Measurements from ENCODE around the gene OSBPL10. TPM values are rescaled to one million over a fixed set of nuclear protein-coding genes. Genes with fewer than 3 reads are reported as not detected.

OSBPL10 gene
- total and polyA plus RNA-seq, 8 donors: 26.6 to 42.6 (median 38.6) TPM

GRCh38 chr3:31709005-31709404, 272.1 kb downstream of the OSBPL10 start:
- no peak overlapping the region for H3K4me3 ChIP-seq
- no peaks in the 10 kb centered on the region for H3K9me3 ChIP-seq
- H3K27me3 ChIP-seq: no peaks in the 10 kb centered on the region
- no peaks in the 10 kb centered on the region for H3K36me3 ChIP-seq
- no peak overlapping the region for H3K27ac ChIP-seq
- DNase-seq: no peak
- no peak for TF ChIP-seq CTCF (IDR thresholded peaks at IDR 0.05)
- ATAC-seq: no peak
- H3K4me1 ChIP-seq: no peaks in the 10 kb centered on the region
- intact Hi-C loops (cut with DNase I): no loop called here

DNA sequence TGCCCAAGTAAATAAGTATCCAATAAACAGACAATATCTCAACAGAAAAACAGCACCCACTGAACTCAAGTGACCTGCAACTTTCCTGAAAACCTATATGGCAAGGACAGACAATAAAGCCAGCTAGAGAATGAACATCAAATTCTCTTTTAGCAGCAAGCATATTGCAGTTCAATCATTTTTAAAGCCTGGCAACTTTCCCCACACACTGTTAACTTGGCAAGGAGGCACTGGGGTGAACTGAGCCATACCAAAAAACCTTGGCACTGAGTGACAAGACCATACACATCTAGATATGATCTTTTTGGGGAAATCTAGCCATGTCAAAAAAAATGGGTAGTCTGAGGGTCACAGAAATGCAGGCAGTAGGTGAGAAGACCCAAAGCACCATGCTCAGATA, 273.8 kb downstream of the OSBPL10 start:
- no peak for ATAC-seq
- no peaks in the 10 kb centered on the region for H3K9me3 ChIP-seq
- H3K27me3 ChIP-seq: no peaks in the 10 kb centered on the region
- no peaks in the 10 kb centered on the region for H3K4me1 ChIP-seq
- DNase-seq: no peak
- H3K36me3 ChIP-seq: no peaks in the 10 kb centered on the region
- TF ChIP-seq CTCF (IDR thresholded peaks at IDR 0.05): no peak
- H3K27ac ChIP-seq: no peak overlapping the region
- H3K4me3 ChIP-seq: no peak overlapping the region
- intact Hi-C loops (cut with DNase I): no loop called here

DNA sequence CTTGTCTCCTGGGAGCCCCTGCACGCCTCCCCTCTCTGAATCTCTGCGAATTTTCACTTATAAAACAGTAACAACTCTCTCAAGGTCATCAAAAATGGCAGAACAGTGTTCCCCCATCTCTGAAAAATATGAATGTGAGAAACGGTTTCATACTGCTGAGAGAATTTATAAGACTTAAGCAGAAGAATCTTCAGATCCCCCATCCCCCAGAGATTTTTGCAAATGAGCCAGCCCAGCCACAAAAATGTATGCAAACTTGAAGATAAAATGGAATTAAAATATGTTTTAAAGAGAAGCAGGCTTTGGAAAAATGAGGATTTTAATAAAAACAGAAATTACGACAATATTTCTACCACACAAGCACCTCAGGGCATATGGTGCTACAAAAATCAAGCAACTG, 275.3 kb downstream of the OSBPL10 start:
- H3K4me3 ChIP-seq: no peak overlapping the region
- no peak for TF ChIP-seq CTCF (IDR thresholded peaks at IDR 0.05)
- no peaks in the 10 kb centered on the region for H3K27me3 ChIP-seq
- intact Hi-C loops (cut with DNase I): no loop called here
- ATAC-seq (no peak), DNase-seq (no peak)
- no peaks in the 10 kb centered on the region for H3K4me1 ChIP-seq
- H3K27ac ChIP-seq: no peak overlapping the region
- no peaks in the 10 kb centered on the region for H3K9me3 ChIP-seq
- peaks cover 0 to 5% of the 10 kb centered on the region in 2 donors for H3K36me3 ChIP-seq

GRCh38 chr3:31704591-31705179, 276.4 kb downstream of the OSBPL10 start:
- Histone ChIP-seq H3K4me3 (no peak overlapping the region), H3K27ac (no peak overlapping the region), H3K9me3 (no peaks in the 10 kb centered on the region)

GRCh38 chr3:31704156-31704555, 276.9 kb downstream of the OSBPL10 start:
- H3K27me3 ChIP-seq: no peaks in the 10 kb centered on the region
- DNase-seq (no peak), ATAC-seq (no peak)
- intact Hi-C loops (cut with DNase I): no loop called here
- H3K9me3 ChIP-seq: no peaks in the 10 kb centered on the region
- H3K27ac ChIP-seq: no peak overlapping the region
- H3K36me3 ChIP-seq: peaks cover 0 to 5% of the 10 kb centered on the region in 2 donors
- no peak overlapping the region for H3K4me3 ChIP-seq
- no peaks in the 10 kb centered on the region for H3K4me1 ChIP-seq
- no peak for TF ChIP-seq CTCF (IDR thresholded peaks at IDR 0.05)

More at GRCh38 chr3:31704591-31705179, 276.4 kb downstream of the OSBPL10 start:
- no peak for TF ChIP-seq CTCF (IDR thresholded peaks at IDR 0.05)
- DNase-seq (peak in 2 of 4 donors; percentile 68 to 83), ATAC-seq (peak; percentile 93)
- intact Hi-C loops (cut with DNase I): no loop called here
- Histone ChIP-seq H3K4me1 (no peaks in the 10 kb centered on the region), H3K36me3 (peaks cover 0 to 5% of the 10 kb centered on the region in 2 donors), H3K27me3 (no peaks in the 10 kb centered on the region)
